K562 (cell line): Measurements from ENCODE around the gene LGALS7. TPM values are rescaled to one million over a fixed set of nuclear protein-coding genes. Genes with fewer than 3 reads are reported as not detected.

Source experiments
- EP400 ChIP-seq: fragments of 450-650 bp; IDR thresholded peaks from 2 replicates; pipeline ENCODE4 v1.6.1; 2017; ENCODE audit warnings: antibody characterized with exemption, mild to moderate bottlenecking, moderate library complexity
- MED1 ChIP-seq: sonication (generic); formaldehyde crosslinking; IDR thresholded peaks from 2 replicates; pipeline ENCODE4 v1.8.1; 2023; ENCODE audit warnings: missing genetic modification reagents, borderline replicate concordance
- POLR2G ChIP-seq: fragments of 200-400 bp; formaldehyde crosslinking; IDR thresholded peaks from 2 replicates; pipeline ENCODE4 v1.6.1; 2017; ENCODE audit warnings: low read depth, mild to moderate bottlenecking, antibody characterized with exemption, low read length, moderate library complexity
- PRPF4 ChIP-seq: fragments of 200-400 bp; formaldehyde crosslinking; IDR thresholded peaks from one replicate; pipeline ENCODE4 v1.6.1; 2017; ENCODE audit warnings: low read length, low read depth, mild to moderate bottlenecking; ENCODE audit not compliant: insufficient read depth, poor library complexity, severe bottlenecking
- RAD21 ChIP-seq, 2 experiments: fragments of 250-450 bp in 1 of 2; fragments of 450-650 bp in 1 of 2; sonication (Bioruptor Pico) in 1 of 2; formaldehyde crosslinking in 1 of 2; IDR thresholded peaks in 1 of 2; conservative IDR thresholded peaks in 1 of 2; 2 replicates each; pipeline versions ENCODE4 v1.4.0 to v1.8.0; 2020 to 2022; ENCODE audit warnings: mild to moderate bottlenecking in 2 of 2, moderate library complexity in 1 of 2
- SRSF7 ChIP-seq: fragments of 200-400 bp; formaldehyde crosslinking; optimal IDR thresholded peaks from 2 replicates; pipeline ENCODE3; 2017; ENCODE audit warnings: mild to moderate bottlenecking, low read depth, low read length
- polyA plus RNA-seq, 8 experiments: library from polyadenylated mRNA; depleted of rRNA in 4 of 8; stranded (reverse) in 5 of 8; unstranded in 3 of 8; fragments of >200 nt; fragmentation: Nextera tagmentation in 2 of 8; fragmentation: Illumina TruSeq in 1 of 8; extraction: Ambion mirVana in 2 of 8; extraction: Trizol in 1 of 8; gene quantifications; 2 replicates each; pipeline versions ENCODE4 v1.2.1 to v1.2.3, GENCODE V29; 2011 to 2014; ENCODE audit warnings: inconsistent platforms in 1 of 8, missing spikeins in 1 of 8
- total RNA-seq, 7 experiments: library from RNA; depleted of rRNA in 6 of 7; stranded (reverse); fragments of >200 nt in 6 of 7; fragmentation: Illumina TruSeq in 2 of 7; extraction: Trizol in 2 of 7; gene quantifications; 2 replicates each; pipeline versions ENCODE4 v1.2.1 to v1.2.3, GENCODE V29; 2011 to 2021; ENCODE audit warnings: low replicate concordance in 1 of 7
- TF ChIP-seq, protein P1 (sequence below): fragments of 250-450 bp; sonication (Bioruptor Pico); IDR thresholded peaks from 2 replicates; pipeline ENCODE4 v1.5.0; 2021; ENCODE audit warnings: mild to moderate bottlenecking, moderate library complexity
- TF ChIP-seq, protein P2 (sequence below), 2 experiments: fragments of 250-450 bp in 1 of 2; fragments of 450-650 bp in 1 of 2; sonication (Bioruptor Pico) in 1 of 2; IDR thresholded peaks; 2 replicates each; pipeline versions ENCODE4 v1.6.1 to v1.8.0; 2016 to 2021; ENCODE audit warnings: mild to moderate bottlenecking in 2 of 2, moderate library complexity in 2 of 2, missing compliant biosample characterization in 1 of 2, missing genetic modification characterization in 1 of 2
- TF ChIP-seq, protein P3 (sequence below), 2 experiments: IDR thresholded peaks; 2 replicates each; pipeline ENCODE4 v1.6.1; 2012; ENCODE audit warnings: improper control_type of control experiment in 2 of 2, low read depth in 2 of 2, low read length in 2 of 2, borderline replicate concordance in 1 of 2

LGALS7 gene
- total and polyA plus RNA-seq, 9 of the 15 experiments (the other 6 are each of a cell fraction or from before 2014, with no cell fraction given): not detected

DNA sequence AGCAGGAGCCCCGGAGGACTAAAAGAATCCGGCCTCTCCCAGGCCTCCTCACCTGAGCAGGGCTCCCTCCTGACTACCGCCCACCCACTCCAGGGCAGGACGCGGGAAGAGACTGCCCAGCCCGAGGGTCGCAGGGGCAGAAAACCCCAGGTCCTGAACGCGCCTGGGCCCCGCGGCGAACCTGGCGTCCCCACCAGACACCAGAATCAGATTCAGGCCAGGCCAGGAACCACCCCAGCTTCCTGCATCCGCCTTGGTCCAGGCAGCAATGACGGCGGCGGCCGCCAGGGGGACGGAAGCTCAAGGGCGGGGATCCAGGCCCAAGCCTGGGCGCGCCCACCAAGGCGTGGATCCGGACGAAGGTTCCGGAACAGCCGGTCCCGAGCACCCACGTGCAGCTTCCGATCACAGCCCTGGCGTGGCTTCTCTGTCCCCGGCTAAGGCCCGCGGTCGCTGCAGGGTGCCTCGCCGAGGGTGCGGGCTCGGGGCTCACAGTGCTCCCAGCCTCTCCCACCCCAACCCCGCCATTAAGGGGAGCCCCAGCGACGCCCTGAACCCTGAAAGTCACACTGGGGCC, 3.6 kb downstream of the LGALS7 start (continued):
- TF ChIP-seq POLR2G: no peak; the same call in 1 of the 2 replicates
- TF ChIP-seq, protein P1, sequence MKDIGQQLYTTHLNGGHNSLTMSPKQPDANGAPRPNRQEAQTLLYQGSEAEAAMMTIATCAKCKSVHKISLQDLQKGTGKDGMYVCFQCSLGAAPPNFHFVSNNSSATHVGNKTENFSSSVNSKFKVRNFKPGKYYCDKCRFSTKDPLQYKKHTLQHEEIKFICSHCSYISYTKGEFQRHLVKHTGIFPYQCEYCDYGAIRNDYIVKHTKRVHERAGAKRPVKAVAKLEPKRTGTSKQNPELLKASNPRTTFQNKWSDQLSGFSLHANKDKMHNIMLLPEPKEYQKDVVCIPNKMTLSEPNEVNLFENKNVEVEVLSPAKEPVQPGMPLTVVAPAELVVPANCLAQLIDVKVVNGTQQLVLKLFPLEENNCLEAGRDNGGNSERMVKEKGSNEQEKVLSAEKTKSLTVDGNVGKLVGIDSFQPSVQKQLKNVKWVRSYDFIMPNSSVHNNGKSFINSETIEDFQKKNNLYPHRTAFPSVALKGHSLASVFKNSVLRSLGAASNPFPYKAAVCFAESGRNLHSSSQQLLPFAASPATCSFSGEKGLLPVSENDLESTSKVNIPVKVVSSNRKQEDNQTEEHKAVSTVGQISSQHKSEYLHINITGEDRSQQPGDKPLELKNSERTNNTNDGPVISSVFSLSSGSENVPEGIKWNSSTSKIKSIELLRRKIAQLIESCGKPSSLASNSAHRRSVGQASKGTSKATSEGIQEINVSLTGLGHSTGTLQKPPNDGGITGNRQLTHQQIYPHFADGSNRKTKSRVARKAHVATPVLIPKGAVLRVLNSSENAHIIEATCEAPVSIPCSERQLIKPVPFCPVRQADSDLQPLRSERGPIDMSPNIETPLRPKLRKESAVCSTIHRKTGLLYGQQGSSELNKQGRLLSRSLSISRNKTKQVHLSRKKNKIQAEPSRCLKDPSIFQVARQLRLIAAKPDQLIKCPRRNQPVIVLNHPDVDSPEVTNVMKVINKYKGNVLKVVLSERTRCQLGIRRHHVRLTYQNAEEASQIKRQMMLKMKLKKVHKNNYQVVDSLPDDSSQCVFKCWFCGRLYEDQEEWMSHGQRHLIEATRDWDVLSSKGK (CRISPR knock-in tag): no peak
- TF ChIP-seq SRSF7: no peak
- TF ChIP-seq MED1 (CRISPR knock-in tag): no peak
- TF ChIP-seq RAD21 (CRISPR knock-in tag; conservative IDR thresholded peaks at IDR 0.05 in 1 of 2, IDR thresholded peaks at IDR 0.05 in 1 of 2): peak in 1 of 2 experiments; percentile 54; a peak in 2 of 4 replicates
- TF ChIP-seq PRPF4: no peak
- peak; percentile 15; the same call in 1 of the 2 replicates for TF ChIP-seq EP400
- TF ChIP-seq, protein P2, sequence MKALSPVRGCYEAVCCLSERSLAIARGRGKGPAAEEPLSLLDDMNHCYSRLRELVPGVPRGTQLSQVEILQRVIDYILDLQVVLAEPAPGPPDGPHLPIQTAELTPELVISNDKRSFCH (CRISPR knock-in tag; IDR thresholded peaks at IDR 0.05): no peak
- TF ChIP-seq, protein P2 (tag; IDR thresholded peaks at IDR 0.05): no peak
- TF ChIP-seq, protein P3, sequence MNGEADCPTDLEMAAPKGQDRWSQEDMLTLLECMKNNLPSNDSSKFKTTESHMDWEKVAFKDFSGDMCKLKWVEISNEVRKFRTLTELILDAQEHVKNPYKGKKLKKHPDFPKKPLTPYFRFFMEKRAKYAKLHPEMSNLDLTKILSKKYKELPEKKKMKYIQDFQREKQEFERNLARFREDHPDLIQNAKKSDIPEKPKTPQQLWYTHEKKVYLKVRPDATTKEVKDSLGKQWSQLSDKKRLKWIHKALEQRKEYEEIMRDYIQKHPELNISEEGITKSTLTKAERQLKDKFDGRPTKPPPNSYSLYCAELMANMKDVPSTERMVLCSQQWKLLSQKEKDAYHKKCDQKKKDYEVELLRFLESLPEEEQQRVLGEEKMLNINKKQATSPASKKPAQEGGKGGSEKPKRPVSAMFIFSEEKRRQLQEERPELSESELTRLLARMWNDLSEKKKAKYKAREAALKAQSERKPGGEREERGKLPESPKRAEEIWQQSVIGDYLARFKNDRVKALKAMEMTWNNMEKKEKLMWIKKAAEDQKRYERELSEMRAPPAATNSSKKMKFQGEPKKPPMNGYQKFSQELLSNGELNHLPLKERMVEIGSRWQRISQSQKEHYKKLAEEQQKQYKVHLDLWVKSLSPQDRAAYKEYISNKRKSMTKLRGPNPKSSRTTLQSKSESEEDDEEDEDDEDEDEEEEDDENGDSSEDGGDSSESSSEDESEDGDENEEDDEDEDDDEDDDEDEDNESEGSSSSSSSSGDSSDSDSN (IDR thresholded peaks at IDR 0.05; ENCODE audit: borderline replicate concordance in 1 of 2, low read depth in 2 of 2, low read length in 2 of 2): no peak
